ENCODE results near the gene FAM20A. TPM values are rescaled to one million over a fixed set of nuclear protein-coding genes. Genes with fewer than 3 reads are reported as not detected.
A peak's percentile ranks its signal among the peaks of the same experiment; 100 is the strongest.

Gene FAM20A
- total and polyA plus RNA-seq, 2 experiments from 2014 or later, result 15.6 to 15.9 TPM

- no peak for TF ChIP-seq CTCF (IDR thresholded peaks at IDR 0.05; ENCODE audit: low read depth, low read length)
- no peaks in the 10 kb centered on the region for H3K27me3 ChIP-seq
- no peak overlapping the region for H3K4me3 ChIP-seq
Measured at GRCh38 chr17:68602289-68602688, 1.1 kb upstream of the FAM20A start.

GRCh38 chr17:68601565-68602288 lies 560 bp upstream of the FAM20A start:
- Histone ChIP-seq H3K27me3 (no peaks in the 10 kb centered on the region), H3K4me3 (peak overlapping the region; percentile 82), H3K27ac (no peak overlapping the region), H3K4me1 (ENCODE audit: low read depth) (peaks cover 3% of the 10 kb centered on the region), H3K36me3 (no peaks in the 10 kb centered on the region), H3K9me3 (ENCODE audit: low read depth) (no peaks in the 10 kb centered on the region)
- TF ChIP-seq CTCF (IDR thresholded peaks at IDR 0.05; ENCODE audit: low read depth, low read length), result no peak
- DNase-seq (ENCODE audit: low read depth in 1 of 2, low spot score in 1 of 2), result no peak

More at GRCh38 chr17:68602289-68602688, 1.1 kb upstream of the FAM20A start:
- Histone ChIP-seq H3K9me3 (ENCODE audit: low read depth) (no peaks in the 10 kb centered on the region), H3K36me3 (no peaks in the 10 kb centered on the region), H3K27ac (no peak overlapping the region), H3K4me1 (ENCODE audit: low read depth) (peaks cover 3% of the 10 kb centered on the region)
- no peak for DNase-seq (ENCODE audit: low read depth in 1 of 2, low spot score in 1 of 2)

- Histone ChIP-seq H3K27me3 (no peaks in the 10 kb centered on the region), H3K27ac (peak overlapping the region; percentile 65), H3K4me1 (ENCODE audit: low read depth) (peaks cover 14% of the 10 kb centered on the region), H3K36me3 (no peaks in the 10 kb centered on the region), H3K4me3 (peak overlapping the region; percentile 82), H3K9me3 (ENCODE audit: low read depth) (no peaks in the 10 kb centered on the region)
- TF ChIP-seq CTCF (IDR thresholded peaks at IDR 0.05; ENCODE audit: low read depth, low read length), result peak; percentile 26
- DNase-seq (ENCODE audit: low read depth in 1 of 2, low spot score in 1 of 2), result peak in 1 of 2 donors; percentile 80
Measured at GRCh38 chr17:68600067-68600930, 868 bp downstream of the FAM20A start.

- Histone ChIP-seq H3K36me3 (no peaks in the 10 kb centered on the region), H3K4me1 (ENCODE audit: low read depth) (peaks cover 14% of the 10 kb centered on the region), H3K4me3 (peak overlapping the region; percentile 82), H3K9me3 (ENCODE audit: low read depth) (no peaks in the 10 kb centered on the region), H3K27ac (peak overlapping the region; percentile 65), H3K27me3 (no peaks in the 10 kb centered on the region)
- DNase-seq (ENCODE audit: low read depth in 1 of 2, low spot score in 1 of 2), result no peak
- TF ChIP-seq CTCF (IDR thresholded peaks at IDR 0.05; ENCODE audit: low read depth, low read length), result no peak
Measured at GRCh38 chr17:68599552-68600066, 1.6 kb downstream of the FAM20A start.

GRCh38 chr17:68599091-68599490 lies 2.1 kb downstream of the FAM20A start:
- Histone ChIP-seq H3K9me3 (ENCODE audit: low read depth) (no peaks in the 10 kb centered on the region), H3K27ac (no peak overlapping the region), H3K4me3 (peak overlapping the region; percentile 82), H3K27me3 (no peaks in the 10 kb centered on the region), H3K4me1 (ENCODE audit: low read depth) (peaks cover 14% of the 10 kb centered on the region), H3K36me3 (no peaks in the 10 kb centered on the region)
- DNase-seq (ENCODE audit: low read depth in 1 of 2, low spot score in 1 of 2), result no peak
- no peak for TF ChIP-seq CTCF (IDR thresholded peaks at IDR 0.05; ENCODE audit: low read depth, low read length)
